H9 (cell line): ENCODE results near the gene AP4E1. TPM values are rescaled to one million over a fixed set of nuclear protein-coding genes. Genes with fewer than 3 reads are reported as not detected.

ENCODE experiments used
- DNase-seq: peaks from one replicate; pipeline ENCODE4 v3.0.0-alpha.2; 2017
- H2AFZ ChIP-seq: one replicate; pipeline ENCODE4 v1.6.1; 2013; ENCODE audit warnings: mild to moderate bottlenecking, low read length, control low read depth, moderate library complexity
- H2AK5ac ChIP-seq: 2 replicates; pipeline ENCODE4 v1.6.1; 2013; ENCODE audit warnings: low read length, control low read depth, mixed read lengths; ENCODE audit not compliant: insufficient read length
- H2BK120ac ChIP-seq: one replicate; pipeline ENCODE4 v1.6.1; 2013; ENCODE audit warnings: low read depth, mild to moderate bottlenecking, low read length, control low read depth, inconsistent platforms; ENCODE audit not compliant: poor library complexity, severe bottlenecking
- H2BK12ac ChIP-seq: 2 replicates; pipeline ENCODE4 v1.6.1; 2013; ENCODE audit warnings: low read length, control low read depth, mixed read lengths, low read depth; ENCODE audit not compliant: insufficient read length
- H2BK15ac ChIP-seq: 2 replicates; pipeline ENCODE4 v1.6.1; 2013; ENCODE audit warnings: low read depth, low read length, control low read depth
- H2BK20ac ChIP-seq: one replicate; pipeline ENCODE4 v1.6.1; 2013; ENCODE audit warnings: low read depth, mild to moderate bottlenecking, low read length, control low read depth, inconsistent platforms; ENCODE audit not compliant: poor library complexity, severe bottlenecking
- H2BK5ac ChIP-seq: 2 replicates; pipeline ENCODE4 v1.6.1; 2013; ENCODE audit warnings: low read length, control low read depth, mixed read lengths; ENCODE audit not compliant: insufficient read length
- H3K14ac ChIP-seq: 2 replicates; pipeline ENCODE4 v1.6.1; 2013; ENCODE audit warnings: low read length, control low read depth; ENCODE audit not compliant: insufficient read depth
- H3K18ac ChIP-seq: 2 replicates; pipeline ENCODE4 v1.6.1; 2013; ENCODE audit warnings: low read depth, mild to moderate bottlenecking, mixed read lengths, low read length, control low read depth; ENCODE audit not compliant: insufficient read length
- H3K23ac ChIP-seq: 2 replicates; pipeline ENCODE4 v1.6.1; 2013; ENCODE audit warnings: low read length, control low read depth, mixed read lengths, low read depth; ENCODE audit not compliant: insufficient read length
- H3K23me2 ChIP-seq: 2 replicates; pipeline ENCODE4 v1.6.1; 2013; ENCODE audit warnings: low read depth, mild to moderate bottlenecking, mixed read lengths, low read length, control low read depth; ENCODE audit not compliant: insufficient read length, poor library complexity, severe bottlenecking
- H3K27ac ChIP-seq: 2 replicates; pipeline ENCODE4 v1.5.1; 2013; ENCODE audit warnings: low read length, control low read depth, mixed read lengths, low read depth; ENCODE audit not compliant: insufficient read length
- H3K27me3 ChIP-seq: 2 replicates; pipeline ENCODE4 v1.6.1; 2013; ENCODE audit warnings: low read length, control low read depth, inconsistent platforms; ENCODE audit not compliant: insufficient read depth
- H3K4ac ChIP-seq: 2 replicates; pipeline ENCODE4 v1.6.1; 2013; ENCODE audit warnings: low read depth, mild to moderate bottlenecking, control low read depth, inconsistent platforms, low read length, moderate library complexity
- H3K4me1 ChIP-seq: 2 replicates; pipeline ENCODE4 v1.6.1; 2013; ENCODE audit warnings: low read length, control low read depth, inconsistent platforms; ENCODE audit not compliant: insufficient read depth
- H3K4me2 ChIP-seq: 2 replicates; pipeline ENCODE4 v1.6.1; 2013; ENCODE audit warnings: low read length, control low read depth, mixed read lengths; ENCODE audit not compliant: insufficient read length, insufficient read depth
- H3K56ac ChIP-seq: 2 replicates; pipeline ENCODE4 v1.6.1; 2013; ENCODE audit warnings: low read depth, mild to moderate bottlenecking, mixed read lengths, low read length, control low read depth; ENCODE audit not compliant: insufficient read length
- H3K79me1 ChIP-seq: 2 replicates; pipeline ENCODE4 v1.6.1; 2013; ENCODE audit warnings: low read depth, mild to moderate bottlenecking, moderate library complexity, low read length, control low read depth, inconsistent platforms; ENCODE audit not compliant: insufficient read depth, poor library complexity, severe bottlenecking
- H3K79me2 ChIP-seq: 2 replicates; pipeline ENCODE4 v1.6.1; 2013; ENCODE audit warnings: low read length, control low read depth, inconsistent platforms; ENCODE audit not compliant: insufficient read depth
- H3K9ac ChIP-seq: 2 replicates; pipeline ENCODE4 v1.6.1; 2013; ENCODE audit warnings: low read length, control low read depth, mixed read lengths; ENCODE audit not compliant: insufficient read length; ENCODE audit errors: extremely low read depth
- H3K9me3 ChIP-seq: one replicate; pipeline ENCODE4 v1.6.1; 2013; ENCODE audit warnings: low read depth, low read length, inconsistent platforms; ENCODE audit not compliant: control insufficient read depth
- H3T11ph ChIP-seq: one replicate; pipeline ENCODE4 v1.6.1; 2013; ENCODE audit warnings: mild to moderate bottlenecking, low read length, control low read depth, inconsistent platforms
- H4K20me1 ChIP-seq: one replicate; pipeline ENCODE4 v1.6.1; 2013; ENCODE audit not compliant: control insufficient read depth, insufficient read length, insufficient read depth
- H4K5ac ChIP-seq: 2 replicates; pipeline ENCODE4 v1.6.1; 2013; ENCODE audit warnings: low read depth, mild to moderate bottlenecking, mixed read lengths, low read length, control low read depth; ENCODE audit not compliant: insufficient read length
- H4K8ac ChIP-seq: replicated peaks from 2 replicates; pipeline ENCODE4 v1.6.1; 2013; ENCODE audit warnings: low read length, control low read depth, mixed read lengths, low read depth; ENCODE audit not compliant: insufficient read length
- H4K91ac ChIP-seq: 2 replicates; pipeline ENCODE4 v1.6.1; 2013; ENCODE audit warnings: low read depth, mild to moderate bottlenecking, moderate library complexity, mixed read lengths, low read length, control low read depth; ENCODE audit not compliant: insufficient read length
- H3K27ac Mint-ChIP-seq, 3 experiments: 2 replicates in 2 of 3; 3 replicates in 1 of 3; pipeline ENCODE4 v1.8.0; 2020 to 2021; ENCODE audit warnings: mixed read lengths in 3 of 3, mild to moderate bottlenecking in 1 of 3, moderate library complexity in 1 of 3
- H3K27me3 Mint-ChIP-seq: 2 replicates; pipeline ENCODE4 v1.8.0; 2021; ENCODE audit warnings: low read depth, mild to moderate bottlenecking, moderate library complexity, mixed read lengths
- H3K36me3 Mint-ChIP-seq, 3 experiments: 2 replicates in 2 of 3; 3 replicates in 1 of 3; pipeline ENCODE4 v1.8.0; 2020 to 2021; ENCODE audit warnings: low read depth in 3 of 3, mixed read lengths in 3 of 3; ENCODE audit not compliant: insufficient read depth in 1 of 3
- H3K4me1 Mint-ChIP-seq, 2 experiments: 2 replicates each; pipeline ENCODE4 v1.8.0; 2020; ENCODE audit warnings: mixed read lengths in 2 of 2
- H3K4me3 Mint-ChIP-seq, 2 experiments: 2 replicates in 1 of 2; 3 replicates in 1 of 2; pipeline ENCODE4 v1.8.0; 2020 to 2021; ENCODE audit warnings: mild to moderate bottlenecking in 2 of 2, mixed read lengths in 2 of 2, moderate library complexity in 1 of 2
- H3K9me3 Mint-ChIP-seq, 2 experiments: 2 replicates in 1 of 2; 3 replicates in 1 of 2; pipeline ENCODE4 v1.8.0; 2020; ENCODE audit warnings: mild to moderate bottlenecking in 2 of 2, mixed read lengths in 2 of 2, moderate library complexity in 1 of 2
- CTCF ChIP-seq: fragments of 200-600 bp; sonication (generic); conservative IDR thresholded peaks from 3 replicates; pipeline ENCODE4 v1.8.0; 2021; ENCODE audit warnings: antibody characterized with exemption, mild to moderate bottlenecking
- WGBS: extraction: QIAGEN DNeasy Blood & Tissue Kit; methylation state at CpG from one replicate; pipeline ENCODE4 v1.1.7; 2013; ENCODE audit warnings: missing lambda C conversion rate, low lambda C conversion rate, mixed read lengths; ENCODE audit not compliant: insufficient read length; ENCODE audit errors: extremely low coverage; 5-methylcytosine and 5-hydroxymethylcytosine counted together
- total RNA-seq: library from RNA; stranded (reverse); gene quantifications from 2 replicates; pipeline ENCODE4 v1.2.1, GENCODE V29; 2021

The AP4E1 gene
- total RNA-seq, 1 experiment from 2014 or later, result 13.8 TPM

DNA sequence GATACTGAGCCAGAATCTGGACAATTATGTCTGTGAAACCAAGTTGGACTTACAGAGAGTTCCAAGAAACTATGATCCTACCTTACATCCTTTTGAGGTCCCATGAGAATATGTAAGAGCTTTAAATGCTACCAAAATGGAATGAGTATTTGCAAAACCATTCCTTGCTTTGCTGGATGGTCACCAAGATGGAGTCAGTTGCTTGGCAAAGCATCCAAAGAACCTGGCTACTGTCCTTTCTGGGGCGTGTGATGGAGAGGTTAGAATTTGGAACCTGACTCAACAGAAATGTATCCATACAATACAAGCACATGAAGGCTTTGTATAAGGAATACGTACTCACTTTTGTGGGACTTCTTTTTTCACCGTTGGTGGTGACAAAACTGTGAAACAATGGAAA is 36.2 kb downstream of the AP4E1 start:
- no peaks in the 10 kb centered on the region for H3K9me3 Mint-ChIP-seq
- Histone ChIP-seq H3K14ac (no peak overlapping the region), H2BK120ac (no peak overlapping the region), H4K91ac (no peak overlapping the region), H3K9ac (no peak overlapping the region), H2BK20ac (no peak overlapping the region), H3K79me2 (no peaks in the 10 kb centered on the region), H3K4me1 (no peaks in the 10 kb centered on the region), H2AK5ac (no peak overlapping the region), H2BK12ac (no peak overlapping the region), H3K9me3 (no peaks in the 10 kb centered on the region), H4K5ac (no peak overlapping the region), H4K20me1 (no peaks in the 10 kb centered on the region), H3K23ac (no peak overlapping the region), H3T11ph (no peak overlapping the region), H2AFZ (no peak overlapping the region), H3K4me2 (no peak overlapping the region), H3K79me1 (no peaks in the 10 kb centered on the region), H3K18ac (no peak overlapping the region), H2BK15ac (no peak overlapping the region), H3K4ac (no peak overlapping the region), H3K27ac (no peak overlapping the region), H2BK5ac (no peak overlapping the region), H3K56ac (no peak overlapping the region), H3K27me3 (no peaks in the 10 kb centered on the region), H4K8ac (no peak overlapping the region), H3K23me2 (no peaks in the 10 kb centered on the region)
- no peak overlapping the region for H3K4me3 Mint-ChIP-seq
- no CpG with 5 or more reads among the region's 3 CpGs for WGBS
- TF ChIP-seq CTCF, result no peak
- no peaks in the 10 kb centered on the region for H3K4me1 Mint-ChIP-seq
- no peak overlapping the region for H3K27ac Mint-ChIP-seq
- no peaks in the 10 kb centered on the region for H3K27me3 Mint-ChIP-seq
- DNase-seq, result no peak
- peaks cover 1 to 16% (median 2%) of the 10 kb centered on the region in 3 experiments; a peak in 5 of 7 replicates for H3K36me3 Mint-ChIP-seq
